OCI-LY3 (cell line): ENCODE measurements around the gene WFS1.

Source experiments
- H2AFZ ChIP-seq: fragments of 200-600, 300-600 bp; shearing (Covaris generic); 2 replicates; pipeline ENCODE4 v1.6.0; 2014; ENCODE audit warnings: antibody characterized with exemption, low read depth, low read length
- H3K27ac ChIP-seq: fragments of 200-600, 300-600 bp; sonication (generic); 2 replicates; pipeline ENCODE4 v1.5.1; 2014; ENCODE audit warnings: mild to moderate bottlenecking, low read length, moderate library complexity, mixed read lengths
- H3K27me3 ChIP-seq: fragments of 200-600, 300-600 bp; sonication (generic); 2 replicates; pipeline ENCODE4 v1.6.1; 2014; ENCODE audit warnings: low read depth, low read length, mixed read lengths
- H3K36me3 ChIP-seq: fragments of 200-600, 300-600 bp; sonication (generic); replicated peaks from 2 replicates; pipeline ENCODE3; 2014; ENCODE audit warnings: low read depth, low read length, mixed read lengths
- H3K4me1 ChIP-seq: fragments of 300-600, 200-600 bp; sonication (generic); 2 replicates; pipeline ENCODE4 v1.6.1; 2014; ENCODE audit warnings: low read length, mixed read lengths
- H3K4me2 ChIP-seq: fragments of 200-600, 300-600 bp; sonication (generic); 2 replicates; pipeline ENCODE4 v1.6.1; 2014; ENCODE audit warnings: low read length, mixed read lengths
- H3K4me3 ChIP-seq: fragments of 300-600, 200-600 bp; sonication (generic); 2 replicates; pipeline ENCODE4 v1.5.1; 2014; ENCODE audit warnings: antibody characterized with exemption, mild to moderate bottlenecking, low read length, moderate library complexity
- H3K79me2 ChIP-seq: fragments of 300-600, 200-600 bp; shearing (Covaris generic); 2 replicates; pipeline ENCODE4 v1.6.1; 2014; ENCODE audit warnings: mild to moderate bottlenecking, low read length, mixed read lengths
- H3K9ac ChIP-seq: fragments of 300-600, 200-600 bp; shearing (Covaris generic); 2 replicates; pipeline ENCODE4 v1.6.0; 2014; ENCODE audit warnings: mild to moderate bottlenecking, low read length, moderate library complexity
- H3K9me3 ChIP-seq: fragments of 200-600, 300-600 bp; shearing (Covaris generic); 2 replicates; pipeline ENCODE4 v1.6.1; 2014; ENCODE audit warnings: low read length, mixed read lengths; ENCODE audit not compliant: insufficient read depth
- H4K20me1 ChIP-seq: fragments of 200-600, 300-600 bp; sonication (generic); 2 replicates; pipeline ENCODE4 v1.6.1; 2016; ENCODE audit warnings: low read length, mixed read lengths; ENCODE audit not compliant: insufficient read depth
- EZH2phosphoT487 ChIP-seq: fragments of 200-600 bp; shearing (Covaris generic); IDR thresholded peaks from 2 replicates; pipeline ENCODE4 v1.6.1; 2018; ENCODE audit warnings: antibody characterized with exemption, mixed run types, low read depth
- TF ChIP-seq, protein P1 (sequence below): fragments of 200-600, 300-600 bp; sonication (generic); IDR thresholded peaks from 2 replicates; pipeline ENCODE4 v1.5.1; 2014; ENCODE audit warnings: antibody characterized with exemption, low read length, low read depth

Gene WFS1

DNA sequence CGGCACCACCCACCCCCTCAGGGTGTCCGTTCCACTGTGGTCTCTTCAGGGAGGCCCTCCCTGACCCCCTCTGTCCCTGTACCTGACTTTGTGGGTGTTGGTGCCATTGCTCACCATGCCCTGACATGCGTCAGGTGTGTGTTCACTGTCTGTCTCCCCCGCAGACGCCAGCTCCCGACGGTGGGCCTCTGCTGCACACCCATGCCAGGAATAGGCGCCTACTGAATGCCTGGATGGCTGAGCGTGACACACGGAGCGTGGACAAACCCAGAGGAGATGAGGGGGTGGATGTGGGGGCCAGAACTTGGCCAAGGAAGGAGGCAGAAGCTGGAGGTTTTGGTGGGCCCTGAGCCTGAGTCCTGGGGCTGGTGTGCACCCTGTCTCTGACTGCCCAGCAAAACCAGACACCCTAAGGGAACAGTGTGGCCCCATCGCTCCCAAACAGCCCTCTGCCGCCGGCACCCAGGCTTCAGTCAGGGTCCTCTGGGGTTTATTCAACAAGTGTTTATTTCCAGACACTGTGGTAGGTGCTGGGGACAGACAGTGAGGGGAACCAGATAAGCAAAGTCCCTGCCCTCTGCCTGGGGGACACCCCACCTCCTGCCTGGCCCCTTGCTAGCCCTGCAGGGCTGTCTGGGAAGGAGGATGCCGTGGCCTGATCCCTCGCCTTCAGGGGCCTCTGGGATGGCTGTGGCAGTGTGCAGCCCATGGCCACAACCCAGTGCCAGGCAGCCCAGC lies 76.9 kb downstream of the WFS1 start:
- Histone ChIP-seq H3K79me2 (no peaks in the 10 kb centered on the region), H3K4me3 (no peak overlapping the region), H3K27ac (no peak overlapping the region), H3K4me1 (no peaks in the 10 kb centered on the region), H4K20me1 (no peaks in the 10 kb centered on the region), H3K4me2 (no peak overlapping the region), H2AFZ (no peak overlapping the region), H3K9ac (no peak overlapping the region), H3K27me3 (no peaks in the 10 kb centered on the region), H3K36me3 (no peaks in the 10 kb centered on the region), H3K9me3 (no peaks in the 10 kb centered on the region)
- TF ChIP-seq, protein P1, sequence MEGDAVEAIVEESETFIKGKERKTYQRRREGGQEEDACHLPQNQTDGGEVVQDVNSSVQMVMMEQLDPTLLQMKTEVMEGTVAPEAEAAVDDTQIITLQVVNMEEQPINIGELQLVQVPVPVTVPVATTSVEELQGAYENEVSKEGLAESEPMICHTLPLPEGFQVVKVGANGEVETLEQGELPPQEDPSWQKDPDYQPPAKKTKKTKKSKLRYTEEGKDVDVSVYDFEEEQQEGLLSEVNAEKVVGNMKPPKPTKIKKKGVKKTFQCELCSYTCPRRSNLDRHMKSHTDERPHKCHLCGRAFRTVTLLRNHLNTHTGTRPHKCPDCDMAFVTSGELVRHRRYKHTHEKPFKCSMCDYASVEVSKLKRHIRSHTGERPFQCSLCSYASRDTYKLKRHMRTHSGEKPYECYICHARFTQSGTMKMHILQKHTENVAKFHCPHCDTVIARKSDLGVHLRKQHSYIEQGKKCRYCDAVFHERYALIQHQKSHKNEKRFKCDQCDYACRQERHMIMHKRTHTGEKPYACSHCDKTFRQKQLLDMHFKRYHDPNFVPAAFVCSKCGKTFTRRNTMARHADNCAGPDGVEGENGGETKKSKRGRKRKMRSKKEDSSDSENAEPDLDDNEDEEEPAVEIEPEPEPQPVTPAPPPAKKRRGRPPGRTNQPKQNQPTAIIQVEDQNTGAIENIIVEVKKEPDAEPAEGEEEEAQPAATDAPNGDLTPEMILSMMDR = no peak
- no peak for TF ChIP-seq EZH2phosphoT487

GRCh38 chr4:6347511-6348045 lies 77.9 kb downstream of the WFS1 start:
- Histone ChIP-seq H3K4me2 (no peak overlapping the region), H4K20me1 (no peaks in the 10 kb centered on the region), H3K27me3 (no peaks in the 10 kb centered on the region), H3K79me2 (no peaks in the 10 kb centered on the region), H2AFZ (no peak overlapping the region), H3K27ac (no peak overlapping the region), H3K36me3 (no peaks in the 10 kb centered on the region), H3K4me3 (no peak overlapping the region), H3K9me3 (no peaks in the 10 kb centered on the region), H3K9ac (no peak overlapping the region), H3K4me1 (no peaks in the 10 kb centered on the region)
- TF ChIP-seq, protein P1 = no peak
- no peak for TF ChIP-seq EZH2phosphoT487

GRCh38 chr4:6348408-6348807 lies 78.8 kb downstream of the WFS1 start:
- no peak for TF ChIP-seq EZH2phosphoT487
- TF ChIP-seq, protein P1 = no peak
- Histone ChIP-seq H3K27me3 (no peaks in the 10 kb centered on the region), H3K4me2 (no peak overlapping the region), H3K9ac (no peak overlapping the region), H2AFZ (no peak overlapping the region), H3K9me3 (no peaks in the 10 kb centered on the region), H3K4me1 (no peaks in the 10 kb centered on the region), H4K20me1 (no peaks in the 10 kb centered on the region), H3K79me2 (no peaks in the 10 kb centered on the region), H3K4me3 (no peak overlapping the region), H3K27ac (no peak overlapping the region), H3K36me3 (no peaks in the 10 kb centered on the region)

DNA sequence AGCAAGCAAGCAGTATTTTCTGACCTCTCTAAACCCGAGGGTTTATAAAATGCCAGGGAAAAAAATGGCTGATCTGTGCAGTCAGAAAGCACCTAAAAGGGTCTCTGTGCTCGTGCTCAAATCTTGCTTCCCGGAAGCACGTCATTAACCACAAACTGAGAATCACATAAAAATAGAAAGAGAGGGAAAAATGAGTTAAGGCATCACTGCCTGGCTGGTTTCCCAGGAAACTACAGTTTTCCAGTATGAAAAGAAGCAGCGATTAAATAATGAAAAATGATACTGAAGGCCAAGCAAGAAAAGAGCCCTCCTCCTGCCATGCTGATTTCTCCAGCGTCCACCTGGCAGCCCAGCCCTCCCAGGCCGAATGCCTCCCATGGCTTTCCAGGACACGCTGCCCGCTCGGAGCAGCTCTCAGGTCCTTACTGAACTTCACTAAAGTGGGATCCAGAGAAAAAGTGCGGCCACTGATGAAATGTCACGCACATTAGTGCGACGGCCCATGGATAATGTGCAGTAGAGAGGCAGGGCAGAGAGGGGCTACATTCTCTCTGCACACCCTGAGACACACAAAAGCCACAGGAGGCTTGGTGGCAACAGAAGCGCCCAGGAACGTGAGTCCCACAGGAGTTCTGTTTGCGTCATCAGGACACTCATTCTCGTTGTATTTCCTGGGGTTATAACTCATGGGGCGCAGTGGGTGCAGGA lies 80.4 kb downstream of the WFS1 start:
- Histone ChIP-seq H3K4me2 (no peak overlapping the region), H3K27ac (no peak overlapping the region), H3K4me1 (no peaks in the 10 kb centered on the region), H3K9me3 (no peaks in the 10 kb centered on the region), H3K4me3 (no peak overlapping the region), H2AFZ (no peak overlapping the region), H3K79me2 (no peaks in the 10 kb centered on the region), H3K36me3 (no peaks in the 10 kb centered on the region), H3K27me3 (no peaks in the 10 kb centered on the region), H3K9ac (no peak overlapping the region), H4K20me1 (no peaks in the 10 kb centered on the region)
- TF ChIP-seq EZH2phosphoT487 = no peak
- TF ChIP-seq, protein P1 = no peak
